Measurements from ENCODE around the gene PGAM1.

PGAM1 gene

DNA sequence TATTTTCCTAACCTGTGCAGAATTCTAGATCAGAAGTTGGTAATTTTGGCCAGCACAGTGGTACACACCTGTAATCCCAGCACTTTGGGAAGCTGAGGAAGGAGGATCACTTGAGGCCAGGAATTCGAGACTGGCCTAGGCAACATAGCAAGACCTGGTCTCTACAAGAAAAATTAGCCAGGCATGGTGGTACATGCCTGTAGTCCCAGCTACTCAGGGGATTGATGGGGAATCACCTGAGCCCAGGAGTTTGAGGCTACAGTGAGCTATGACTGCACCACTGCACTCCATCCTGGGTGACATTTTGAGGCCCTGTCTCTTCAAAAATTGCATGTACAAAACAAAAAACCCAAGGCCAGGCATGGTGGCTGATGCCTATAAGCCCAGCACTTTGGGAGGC, 8.6 kb downstream of the PGAM1 start:
- no peak overlapping the region for H2AFZ ChIP-seq (ENCODE audit: low read length)
- peaks cover 21% of the 10 kb centered on the region for H3F3A ChIP-seq (ENCODE audit: insufficient read depth, low read length)
- H3K9me2 ChIP-seq (replicated peaks; ENCODE audit: insufficient read depth, low read length) = no peaks in the 10 kb centered on the region
- H3K9ac ChIP-seq (ENCODE audit: low read length) = no peak overlapping the region
- H3K36me3 ChIP-seq (replicated peaks; ENCODE audit: insufficient read depth, low read length) = peaks cover 7% of the 10 kb centered on the region; the same call in 1 of the 2 replicates
- TF ChIP-seq EZH2 (optimal IDR thresholded peaks at IDR 0.05; ENCODE audit: low read depth, low read length) (no peak), EZH2phosphoT487 (IDR thresholded peaks at IDR 0.05; ENCODE audit: low read length) (no peak)
- TF ChIP-seq, protein P1, sequence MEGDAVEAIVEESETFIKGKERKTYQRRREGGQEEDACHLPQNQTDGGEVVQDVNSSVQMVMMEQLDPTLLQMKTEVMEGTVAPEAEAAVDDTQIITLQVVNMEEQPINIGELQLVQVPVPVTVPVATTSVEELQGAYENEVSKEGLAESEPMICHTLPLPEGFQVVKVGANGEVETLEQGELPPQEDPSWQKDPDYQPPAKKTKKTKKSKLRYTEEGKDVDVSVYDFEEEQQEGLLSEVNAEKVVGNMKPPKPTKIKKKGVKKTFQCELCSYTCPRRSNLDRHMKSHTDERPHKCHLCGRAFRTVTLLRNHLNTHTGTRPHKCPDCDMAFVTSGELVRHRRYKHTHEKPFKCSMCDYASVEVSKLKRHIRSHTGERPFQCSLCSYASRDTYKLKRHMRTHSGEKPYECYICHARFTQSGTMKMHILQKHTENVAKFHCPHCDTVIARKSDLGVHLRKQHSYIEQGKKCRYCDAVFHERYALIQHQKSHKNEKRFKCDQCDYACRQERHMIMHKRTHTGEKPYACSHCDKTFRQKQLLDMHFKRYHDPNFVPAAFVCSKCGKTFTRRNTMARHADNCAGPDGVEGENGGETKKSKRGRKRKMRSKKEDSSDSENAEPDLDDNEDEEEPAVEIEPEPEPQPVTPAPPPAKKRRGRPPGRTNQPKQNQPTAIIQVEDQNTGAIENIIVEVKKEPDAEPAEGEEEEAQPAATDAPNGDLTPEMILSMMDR (IDR thresholded peaks at IDR 0.05; ENCODE audit: low read length) = no peak
- no peaks in the 10 kb centered on the region for H3K9me3 ChIP-seq (replicated peaks; ENCODE audit: insufficient read depth, low read length)
- H3K79me2 ChIP-seq (ENCODE audit: low read length) = peaks cover 19% of the 10 kb centered on the region
- no peaks in the 10 kb centered on the region for H3K27me3 ChIP-seq (replicated peaks; ENCODE audit: insufficient read depth, low read length)
- no peak overlapping the region for H3K27ac ChIP-seq (ENCODE audit: low read length)
- no peak overlapping the region for H3K4me3 ChIP-seq (ENCODE audit: low read length)
- DNase-seq = no peak
- H3K4me2 ChIP-seq (ENCODE audit: low read depth, low read length) = no peak overlapping the region
- H4K20me1 ChIP-seq (ENCODE audit: insufficient read depth, low read length) = peaks cover 5% of the 10 kb centered on the region; the same call in 1 of the 2 replicates
- H3K4me1 ChIP-seq (ENCODE audit: low read length) = no peaks in the 10 kb centered on the region

DNA sequence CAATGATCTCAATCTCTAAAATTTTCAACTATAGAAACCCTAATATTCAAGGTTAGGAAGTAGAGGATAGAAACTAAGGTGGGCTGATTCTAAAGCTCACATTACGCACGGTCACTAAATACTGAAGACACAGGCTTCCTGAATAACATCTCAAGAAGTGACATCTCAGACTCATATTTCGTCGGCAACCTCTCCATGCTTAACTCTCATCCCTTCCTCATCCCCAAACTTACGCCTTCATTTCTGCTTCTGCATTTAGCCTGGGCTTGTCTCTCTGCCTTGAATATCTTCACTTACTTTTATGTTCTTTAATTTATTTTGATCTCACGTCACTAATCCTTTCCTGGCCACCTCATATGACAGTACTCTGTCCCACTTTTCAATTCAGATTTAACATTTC, 9.2 kb downstream of the PGAM1 start:
- H3K9ac ChIP-seq (ENCODE audit: low read length) = no peak overlapping the region
- H3K79me2 ChIP-seq (ENCODE audit: low read length) = peaks cover 13% of the 10 kb centered on the region
- no peak overlapping the region for H3K4me2 ChIP-seq (ENCODE audit: low read depth, low read length)
- TF ChIP-seq, protein P1 (IDR thresholded peaks at IDR 0.05; ENCODE audit: low read length) = no peak
- TF ChIP-seq EZH2phosphoT487 (IDR thresholded peaks at IDR 0.05; ENCODE audit: low read length) (no peak), EZH2 (optimal IDR thresholded peaks at IDR 0.05; ENCODE audit: low read depth, low read length) (no peak)
- H3K27ac ChIP-seq (ENCODE audit: low read length) = no peak overlapping the region
- H3K36me3 ChIP-seq (replicated peaks; ENCODE audit: insufficient read depth, low read length) = peaks cover 7% of the 10 kb centered on the region; the same call in 1 of the 2 replicates
- DNase-seq = no peak
- no peaks in the 10 kb centered on the region for H3K9me3 ChIP-seq (replicated peaks; ENCODE audit: insufficient read depth, low read length)
- no peaks in the 10 kb centered on the region for H3K27me3 ChIP-seq (replicated peaks; ENCODE audit: insufficient read depth, low read length)
- H3F3A ChIP-seq (ENCODE audit: insufficient read depth, low read length) = peaks cover 21% of the 10 kb centered on the region
- H3K4me3 ChIP-seq (ENCODE audit: low read length) = no peak overlapping the region
- H3K4me1 ChIP-seq (ENCODE audit: low read length) = no peaks in the 10 kb centered on the region
- H3K9me2 ChIP-seq (replicated peaks; ENCODE audit: insufficient read depth, low read length) = no peaks in the 10 kb centered on the region
- no peaks in the 10 kb centered on the region for H4K20me1 ChIP-seq (ENCODE audit: insufficient read depth, low read length)
- H2AFZ ChIP-seq (ENCODE audit: low read length) = no peak overlapping the region

DNA sequence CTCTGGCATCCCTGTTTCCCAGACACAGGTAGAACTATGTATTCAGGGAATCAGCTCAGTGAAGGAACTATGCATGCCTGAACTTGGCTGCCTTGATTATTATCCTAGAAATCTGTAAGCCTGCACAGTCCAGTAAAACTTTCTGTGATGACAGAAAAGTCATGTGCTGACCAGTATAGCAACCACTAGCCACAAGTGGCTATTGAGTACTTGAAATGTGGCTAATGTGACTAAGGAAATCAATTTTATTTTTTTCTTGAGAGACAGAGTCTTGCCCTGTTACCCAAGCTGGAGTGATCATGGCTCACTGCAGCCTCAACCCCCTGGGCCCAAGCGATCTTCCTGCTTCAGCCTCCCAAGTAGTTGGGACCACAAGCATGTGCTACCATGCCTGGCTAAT, 16.3 kb downstream of the PGAM1 start:
- H3K27ac ChIP-seq (ENCODE audit: low read length) = no peak overlapping the region
- no peak overlapping the region for H2AFZ ChIP-seq (ENCODE audit: low read length)
- H3K9me3 ChIP-seq (replicated peaks; ENCODE audit: insufficient read depth, low read length) = no peaks in the 10 kb centered on the region
- H3K9me2 ChIP-seq (replicated peaks; ENCODE audit: insufficient read depth, low read length) = no peaks in the 10 kb centered on the region
- DNase-seq = no peak
- H3K27me3 ChIP-seq (replicated peaks; ENCODE audit: insufficient read depth, low read length) = no peaks in the 10 kb centered on the region
- H3K4me3 ChIP-seq (ENCODE audit: low read length) = no peak overlapping the region
- H4K20me1 ChIP-seq (ENCODE audit: insufficient read depth, low read length) = no peaks in the 10 kb centered on the region
- H3K4me1 ChIP-seq (ENCODE audit: low read length) = peaks cover 14% of the 10 kb centered on the region
- peaks cover 45% of the 10 kb centered on the region for H3K79me2 ChIP-seq (ENCODE audit: low read length)
- H3K9ac ChIP-seq (ENCODE audit: low read length) = no peak overlapping the region
- peaks cover 6% of the 10 kb centered on the region for H3F3A ChIP-seq (ENCODE audit: insufficient read depth, low read length)
- H3K4me2 ChIP-seq (ENCODE audit: low read depth, low read length) = no peak overlapping the region
- TF ChIP-seq, protein P1 (IDR thresholded peaks at IDR 0.05; ENCODE audit: low read length) = no peak
- TF ChIP-seq EZH2 (optimal IDR thresholded peaks at IDR 0.05; ENCODE audit: low read depth, low read length) = no peak
- no peak for TF ChIP-seq EZH2phosphoT487 (IDR thresholded peaks at IDR 0.05; ENCODE audit: low read length)
- H3K36me3 ChIP-seq (replicated peaks; ENCODE audit: insufficient read depth, low read length) = no peaks in the 10 kb centered on the region; the same call in 1 of the 2 replicates
